CD4-positive, alpha-beta T cell treated with Interleukin-21 for 1 hour (primary cell): Measurements from ENCODE around the gene MORN5.

Experiments used
- DNase-seq: peaks from one replicate; pipeline ENCODE4 v3.0.0-alpha.2; 2020

The MORN5 gene

GRCh38 chr9:122217640-122218039 is 57.9 kb downstream of the MORN5 start:
- no peak for DNase-seq

- no peak for DNase-seq
Observed at GRCh38 chr9:122218071-122218934, 58.6 kb downstream of the MORN5 start.

- no peak for DNase-seq
Observed at GRCh38 chr9:122218935-122219855, 59.5 kb downstream of the MORN5 start.

GRCh38 chr9:122219856-122220672 is 60.4 kb downstream of the MORN5 start:
- no peak for DNase-seq

- DNase-seq = no peak
Observed at GRCh38 chr9:122220673-122221182, 61.0 kb downstream of the MORN5 start.

GRCh38 chr9:122221183-122221811 is 61.6 kb downstream of the MORN5 start:
- no peak for DNase-seq

GRCh38 chr9:122222791-122223190 is 63.1 kb downstream of the MORN5 start:
- DNase-seq = no peak

- DNase-seq = no peak
Observed at GRCh38 chr9:122223435-122223834, 63.7 kb downstream of the MORN5 start.

GRCh38 chr9:122225312-122226141 is 65.8 kb downstream of the MORN5 start:
- no peak for DNase-seq

GRCh38 chr9:122226142-122226757 is 66.5 kb downstream of the MORN5 start:
- DNase-seq = no peak

GRCh38 chr9:122226758-122227574 is 67.3 kb downstream of the MORN5 start:
- no peak for DNase-seq

GRCh38 chr9:122227575-122227900 is 67.8 kb downstream of the MORN5 start:
- no peak for DNase-seq

GRCh38 chr9:122228191-122228567 is 68.5 kb downstream of the MORN5 start:
- DNase-seq = no peak

GRCh38 chr9:122228568-122229484 is 69.1 kb downstream of the MORN5 start, which contains the start of gene LHX6:
TSS of gene LHX6 (minus strand) at chr9:122228957. CDS start at chr9:122228740, 217 bp downstream.
- no peak for DNase-seq

- no peak for DNase-seq
Observed at GRCh38 chr9:122229485-122229837, 69.8 kb downstream of the MORN5 start.

- DNase-seq = no peak
Observed at GRCh38 chr9:122232796-122233306, 73.1 kb downstream of the MORN5 start.

GRCh38 chr9:122234022-122234748 is 74.5 kb downstream of the MORN5 start:
- DNase-seq = no peak

- DNase-seq = no peak
Observed at GRCh38 chr9:122236681-122237080, 77.0 kb downstream of the MORN5 start.
